Neural crest cell (in vitro differentiated cells): ENCODE data around the gene PTPRK. TPM values are rescaled to one million over a fixed set of nuclear protein-coding genes. Genes with fewer than 3 reads are reported as not detected.

ENCODE experiments used
- DNase-seq: peaks from one replicate; pipeline ENCODE4 v3.0.0; 2021; ENCODE audit warnings: low read depth, mixed read lengths, low spot score
- H3K27ac Mint-ChIP-seq: one replicate; pipeline ENCODE4 v1.8.0; 2021; ENCODE audit warnings: mild to moderate bottlenecking, mixed read lengths; ENCODE audit not compliant: unreplicated experiment
- H3K27me3 Mint-ChIP-seq: 2 replicates; pipeline ENCODE4 v1.8.0; 2021; ENCODE audit warnings: low read depth, mild to moderate bottlenecking, mixed read lengths
- H3K36me3 Mint-ChIP-seq: 2 replicates; pipeline ENCODE4 v1.8.0; 2021; ENCODE audit warnings: low read depth, mild to moderate bottlenecking, mixed read lengths
- H3K4me1 Mint-ChIP-seq: 2 replicates; pipeline ENCODE4 v1.8.0; 2021; ENCODE audit warnings: mixed read lengths
- H3K4me3 Mint-ChIP-seq: one replicate; pipeline ENCODE4 v1.8.0; 2021; ENCODE audit warnings: mild to moderate bottlenecking, mixed read lengths
- H3K9me3 Mint-ChIP-seq: 2 replicates; pipeline ENCODE4 v1.8.0; 2021; ENCODE audit warnings: mixed read lengths
- CTCF ChIP-seq: fragments of 200-600 bp; sonication (generic); conservative IDR thresholded peaks from 2 replicates; pipeline ENCODE4 v1.5.0; 2021; ENCODE audit warnings: antibody characterized with exemption, mild to moderate bottlenecking
- total RNA-seq: library from RNA; stranded (reverse); gene quantifications from 2 replicates; pipeline ENCODE4 v1.2.1, GENCODE V29; 2021

PTPRK gene
- total RNA-seq, 1 donor from 2014 or later: 30.8 TPM

- no peaks in the 10 kb centered on the region for H3K36me3 Mint-ChIP-seq
- H3K4me1 Mint-ChIP-seq: no peaks in the 10 kb centered on the region
- no peak for TF ChIP-seq CTCF
- no peak for DNase-seq
- no peaks in the 10 kb centered on the region for H3K27me3 Mint-ChIP-seq
- H3K27ac Mint-ChIP-seq: no peak overlapping the region
- peaks cover 3% of the 10 kb centered on the region for H3K9me3 Mint-ChIP-seq
- no peak overlapping the region for H3K4me3 Mint-ChIP-seq
Observed at GRCh38 chr6:128364766-128365519, 155.5 kb downstream of the PTPRK start.

GRCh38 chr6:128363020-128363813 is 157.2 kb downstream of the PTPRK start:
- Mint-ChIP-seq H3K27ac (no peak overlapping the region), H3K36me3 (no peaks in the 10 kb centered on the region), H3K9me3 (peaks cover 3% of the 10 kb centered on the region), H3K27me3 (no peaks in the 10 kb centered on the region), H3K4me3 (no peak overlapping the region), H3K4me1 (no peaks in the 10 kb centered on the region)
- TF ChIP-seq CTCF: no peak
- DNase-seq: no peak

- Mint-ChIP-seq H3K36me3 (no peaks in the 10 kb centered on the region), H3K27ac (no peak overlapping the region), H3K4me1 (no peaks in the 10 kb centered on the region), H3K27me3 (no peaks in the 10 kb centered on the region), H3K9me3 (peaks cover 3% of the 10 kb centered on the region), H3K4me3 (no peak overlapping the region)
- no peak for DNase-seq
- TF ChIP-seq CTCF: no peak
Observed at GRCh38 chr6:128361378-128361777, 159.0 kb downstream of the PTPRK start.

- H3K4me3 Mint-ChIP-seq: no peak overlapping the region
- no peaks in the 10 kb centered on the region for H3K4me1 Mint-ChIP-seq
- H3K27ac Mint-ChIP-seq: no peak overlapping the region
- no peak for TF ChIP-seq CTCF
- no peaks in the 10 kb centered on the region for H3K36me3 Mint-ChIP-seq
- peaks cover 3% of the 10 kb centered on the region for H3K9me3 Mint-ChIP-seq
- no peaks in the 10 kb centered on the region for H3K27me3 Mint-ChIP-seq
- DNase-seq: no peak
Observed at GRCh38 chr6:128358244-128358776, 162.1 kb downstream of the PTPRK start.

GRCh38 chr6:128357392-128358130 is 162.8 kb downstream of the PTPRK start:
- Mint-ChIP-seq H3K4me1 (no peaks in the 10 kb centered on the region), H3K27me3 (no peaks in the 10 kb centered on the region), H3K27ac (no peak overlapping the region), H3K36me3 (no peaks in the 10 kb centered on the region), H3K9me3 (peaks cover 3% of the 10 kb centered on the region), H3K4me3 (no peak overlapping the region)
- no peak for TF ChIP-seq CTCF
- no peak for DNase-seq
